Dermis microvascular lymphatic vessel endothelial cell (primary cell): ENCODE data around the gene KRTAP4-16. TPM values are rescaled to one million over a fixed set of nuclear protein-coding genes. Genes with fewer than 3 reads are reported as not detected.

Source experiments
- total RNA-seq: library from RNA; depleted of rRNA; stranded (reverse); fragments of >200 nt; gene quantifications from 2 replicates; pipeline ENCODE4 v1.2.1, GENCODE V29; 2014

Gene KRTAP4-16
- total RNA-seq, 1 donor from 2014 or later: not detected

Other genes with a start within 250 kb of the KRTAP4-16 start
- gene KRT12, start 235.0 kb downstream of the KRTAP4-16 start, total RNA-seq: not detected in 2 replicates
- gene KRT20, start 217.0 kb downstream of the KRTAP4-16 start, total RNA-seq: not detected in 2 replicates
- gene KRT23, start 164.6 kb downstream of the KRTAP4-16 start, total RNA-seq: 2.1 TPM in 1 of 2 replicates, not detected in the other
- not detected in 2 replicates for gene KRT39, start 135.3 kb downstream of the KRTAP4-16 start, total RNA-seq
- gene KRT40, start 117.9 kb downstream of the KRTAP4-16 start, total RNA-seq: not detected in 2 replicates
- gene KRTAP3-3, start 108.0 kb downstream of the KRTAP4-16 start, total RNA-seq: not detected in 2 replicates
- gene KRTAP3-2, start 102.3 kb downstream of the KRTAP4-16 start, total RNA-seq: not detected in 2 replicates
- gene KRTAP3-1, start 93.1 kb downstream of the KRTAP4-16 start, total RNA-seq: not detected in 2 replicates
- not detected in 2 replicates for gene KRTAP1-5, start 75.0 kb downstream of the KRTAP4-16 start, total RNA-seq
- gene KRTAP1-4, start 72.0 kb downstream of the KRTAP4-16 start, total RNA-seq: not detected in 2 replicates
- not detected in 2 replicates for gene KRTAP1-3, start 67.3 kb downstream of the KRTAP4-16 start, total RNA-seq
- gene KRTAP1-1, start 60.8 kb downstream of the KRTAP4-16 start, total RNA-seq: not detected in 2 replicates
- gene KRTAP2-1, start 54.9 kb downstream of the KRTAP4-16 start, total RNA-seq: not detected in 2 replicates
- not detected in 2 replicates for gene KRTAP2-2, start 47.0 kb downstream of the KRTAP4-16 start, total RNA-seq
- gene KRTAP2-3, start 42.1 kb downstream of the KRTAP4-16 start, total RNA-seq: not detected in 2 replicates
- gene KRTAP2-4, start 36.3 kb downstream of the KRTAP4-16 start, total RNA-seq: not detected in 2 replicates
- not detected in 2 replicates for gene KRTAP4-7, start 18.1 kb downstream of the KRTAP4-16 start, total RNA-seq
- not detected in 2 replicates for gene KRTAP4-8, start 4.1 kb downstream of the KRTAP4-16 start, total RNA-seq
- gene KRTAP4-9, start 3.2 kb upstream of the KRTAP4-16 start, total RNA-seq: not detected in 2 replicates
- not detected in 2 replicates for gene KRTAP4-11, start 16.2 kb upstream of the KRTAP4-16 start, total RNA-seq
- gene KRTAP4-12, start 22.0 kb upstream of the KRTAP4-16 start, total RNA-seq: not detected in 2 replicates
- not detected in 2 replicates for gene KRTAP4-6, start 38.3 kb upstream of the KRTAP4-16 start, total RNA-seq
- gene KRTAP4-5, start 47.6 kb upstream of the KRTAP4-16 start, total RNA-seq: not detected in 2 replicates
- gene KRTAP4-4, start 58.5 kb upstream of the KRTAP4-16 start, total RNA-seq: not detected in 2 replicates
- not detected in 2 replicates for gene KRTAP4-3, start 66.0 kb upstream of the KRTAP4-16 start, total RNA-seq
- gene KRTAP4-2, start 76.0 kb upstream of the KRTAP4-16 start, total RNA-seq: not detected in 2 replicates
- gene KRTAP4-1, start 82.7 kb upstream of the KRTAP4-16 start, total RNA-seq: not detected in 2 replicates
- gene KRTAP9-1, start 87.7 kb upstream of the KRTAP4-16 start, total RNA-seq: not detected in 2 replicates
- gene KRTAP9-2, start 124.4 kb upstream of the KRTAP4-16 start, total RNA-seq: not detected in 2 replicates
- gene KRTAP9-3, start 130.2 kb upstream of the KRTAP4-16 start, total RNA-seq: not detected in 2 replicates
- not detected in 2 replicates for gene KRTAP9-8, start 135.8 kb upstream of the KRTAP4-16 start, total RNA-seq
- gene KRTAP9-4, start 147.5 kb upstream of the KRTAP4-16 start, total RNA-seq: not detected in 2 replicates
- gene KRTAP9-9, start 153.2 kb upstream of the KRTAP4-16 start, total RNA-seq: not detected in 2 replicates
- not detected in 2 replicates for gene KRTAP9-6, start 163.2 kb upstream of the KRTAP4-16 start, total RNA-seq
- gene KRTAP9-7, start 173.5 kb upstream of the KRTAP4-16 start, total RNA-seq: not detected in 2 replicates
- not detected in 2 replicates for gene KRTAP29-1, start 200.6 kb upstream of the KRTAP4-16 start, total RNA-seq
- not detected in 2 replicates for gene KRTAP16-1, start 207.1 kb upstream of the KRTAP4-16 start, total RNA-seq
- gene KRTAP17-1, start 213.5 kb upstream of the KRTAP4-16 start, total RNA-seq: not detected in 2 replicates
- gene KRT33A, start 248.6 kb upstream of the KRTAP4-16 start, total RNA-seq: not detected in 2 replicates